H9 (cell line): ENCODE measurements around the gene CDC42EP5. TPM values are rescaled to one million over a fixed set of nuclear protein-coding genes. Genes with fewer than 3 reads are reported as not detected.

Source experiments
- DNase-seq: peaks from one replicate; pipeline ENCODE4 v3.0.0-alpha.2; 2017
- H2AFZ ChIP-seq: one replicate; pipeline ENCODE4 v1.6.1; 2013; ENCODE audit warnings: mild to moderate bottlenecking, low read length, control low read depth, moderate library complexity
- H2AK5ac ChIP-seq: 2 replicates; pipeline ENCODE4 v1.6.1; 2013; ENCODE audit warnings: low read length, control low read depth, mixed read lengths; ENCODE audit not compliant: insufficient read length
- H2BK120ac ChIP-seq: one replicate; pipeline ENCODE4 v1.6.1; 2013; ENCODE audit warnings: low read depth, mild to moderate bottlenecking, low read length, control low read depth, inconsistent platforms; ENCODE audit not compliant: poor library complexity, severe bottlenecking
- H2BK12ac ChIP-seq: 2 replicates; pipeline ENCODE4 v1.6.1; 2013; ENCODE audit warnings: low read length, control low read depth, mixed read lengths, low read depth; ENCODE audit not compliant: insufficient read length
- H2BK15ac ChIP-seq: 2 replicates; pipeline ENCODE4 v1.6.1; 2013; ENCODE audit warnings: low read depth, low read length, control low read depth
- H2BK20ac ChIP-seq: one replicate; pipeline ENCODE4 v1.6.1; 2013; ENCODE audit warnings: low read depth, mild to moderate bottlenecking, low read length, control low read depth, inconsistent platforms; ENCODE audit not compliant: poor library complexity, severe bottlenecking
- H2BK5ac ChIP-seq: 2 replicates; pipeline ENCODE4 v1.6.1; 2013; ENCODE audit warnings: low read length, control low read depth, mixed read lengths; ENCODE audit not compliant: insufficient read length
- H3K14ac ChIP-seq: 2 replicates; pipeline ENCODE4 v1.6.1; 2013; ENCODE audit warnings: low read length, control low read depth; ENCODE audit not compliant: insufficient read depth
- H3K18ac ChIP-seq: 2 replicates; pipeline ENCODE4 v1.6.1; 2013; ENCODE audit warnings: low read depth, mild to moderate bottlenecking, mixed read lengths, low read length, control low read depth; ENCODE audit not compliant: insufficient read length
- H3K23ac ChIP-seq: 2 replicates; pipeline ENCODE4 v1.6.1; 2013; ENCODE audit warnings: low read length, control low read depth, mixed read lengths, low read depth; ENCODE audit not compliant: insufficient read length
- H3K23me2 ChIP-seq: 2 replicates; pipeline ENCODE4 v1.6.1; 2013; ENCODE audit warnings: low read depth, mild to moderate bottlenecking, mixed read lengths, low read length, control low read depth; ENCODE audit not compliant: insufficient read length, poor library complexity, severe bottlenecking
- H3K27ac ChIP-seq: 2 replicates; pipeline ENCODE4 v1.5.1; 2013; ENCODE audit warnings: low read length, control low read depth, mixed read lengths, low read depth; ENCODE audit not compliant: insufficient read length
- H3K27me3 ChIP-seq: 2 replicates; pipeline ENCODE4 v1.6.1; 2013; ENCODE audit warnings: low read length, control low read depth, inconsistent platforms; ENCODE audit not compliant: insufficient read depth
- H3K4ac ChIP-seq: 2 replicates; pipeline ENCODE4 v1.6.1; 2013; ENCODE audit warnings: low read depth, mild to moderate bottlenecking, control low read depth, inconsistent platforms, low read length, moderate library complexity
- H3K4me1 ChIP-seq: 2 replicates; pipeline ENCODE4 v1.6.1; 2013; ENCODE audit warnings: low read length, control low read depth, inconsistent platforms; ENCODE audit not compliant: insufficient read depth
- H3K4me2 ChIP-seq: 2 replicates; pipeline ENCODE4 v1.6.1; 2013; ENCODE audit warnings: low read length, control low read depth, mixed read lengths; ENCODE audit not compliant: insufficient read length, insufficient read depth
- H3K56ac ChIP-seq: 2 replicates; pipeline ENCODE4 v1.6.1; 2013; ENCODE audit warnings: low read depth, mild to moderate bottlenecking, mixed read lengths, low read length, control low read depth; ENCODE audit not compliant: insufficient read length
- H3K79me1 ChIP-seq: 2 replicates; pipeline ENCODE4 v1.6.1; 2013; ENCODE audit warnings: low read depth, mild to moderate bottlenecking, moderate library complexity, low read length, control low read depth, inconsistent platforms; ENCODE audit not compliant: insufficient read depth, poor library complexity, severe bottlenecking
- H3K79me2 ChIP-seq: 2 replicates; pipeline ENCODE4 v1.6.1; 2013; ENCODE audit warnings: low read length, control low read depth, inconsistent platforms; ENCODE audit not compliant: insufficient read depth
- H3K9ac ChIP-seq: 2 replicates; pipeline ENCODE4 v1.6.1; 2013; ENCODE audit warnings: low read length, control low read depth, mixed read lengths; ENCODE audit not compliant: insufficient read length; ENCODE audit errors: extremely low read depth
- H3K9me3 ChIP-seq: one replicate; pipeline ENCODE4 v1.6.1; 2013; ENCODE audit warnings: low read depth, low read length, inconsistent platforms; ENCODE audit not compliant: control insufficient read depth
- H3T11ph ChIP-seq: one replicate; pipeline ENCODE4 v1.6.1; 2013; ENCODE audit warnings: mild to moderate bottlenecking, low read length, control low read depth, inconsistent platforms
- H4K20me1 ChIP-seq: one replicate; pipeline ENCODE4 v1.6.1; 2013; ENCODE audit not compliant: control insufficient read depth, insufficient read length, insufficient read depth
- H4K5ac ChIP-seq: 2 replicates; pipeline ENCODE4 v1.6.1; 2013; ENCODE audit warnings: low read depth, mild to moderate bottlenecking, mixed read lengths, low read length, control low read depth; ENCODE audit not compliant: insufficient read length
- H4K8ac ChIP-seq: replicated peaks from 2 replicates; pipeline ENCODE4 v1.6.1; 2013; ENCODE audit warnings: low read length, control low read depth, mixed read lengths, low read depth; ENCODE audit not compliant: insufficient read length
- H4K91ac ChIP-seq: 2 replicates; pipeline ENCODE4 v1.6.1; 2013; ENCODE audit warnings: low read depth, mild to moderate bottlenecking, moderate library complexity, mixed read lengths, low read length, control low read depth; ENCODE audit not compliant: insufficient read length
- H3K27ac Mint-ChIP-seq, 3 experiments: 2 replicates in 2 of 3; 3 replicates in 1 of 3; pipeline ENCODE4 v1.8.0; 2020 to 2021; ENCODE audit warnings: mixed read lengths in 3 of 3, mild to moderate bottlenecking in 1 of 3, moderate library complexity in 1 of 3
- H3K27me3 Mint-ChIP-seq: 2 replicates; pipeline ENCODE4 v1.8.0; 2021; ENCODE audit warnings: low read depth, mild to moderate bottlenecking, moderate library complexity, mixed read lengths
- H3K36me3 Mint-ChIP-seq, 3 experiments: 2 replicates in 2 of 3; 3 replicates in 1 of 3; pipeline ENCODE4 v1.8.0; 2020 to 2021; ENCODE audit warnings: low read depth in 3 of 3, mixed read lengths in 3 of 3; ENCODE audit not compliant: insufficient read depth in 1 of 3
- H3K4me1 Mint-ChIP-seq, 2 experiments: 2 replicates each; pipeline ENCODE4 v1.8.0; 2020; ENCODE audit warnings: mixed read lengths in 2 of 2
- H3K4me3 Mint-ChIP-seq, 2 experiments: 2 replicates in 1 of 2; 3 replicates in 1 of 2; pipeline ENCODE4 v1.8.0; 2020 to 2021; ENCODE audit warnings: mild to moderate bottlenecking in 2 of 2, mixed read lengths in 2 of 2, moderate library complexity in 1 of 2
- H3K9me3 Mint-ChIP-seq, 2 experiments: 2 replicates in 1 of 2; 3 replicates in 1 of 2; pipeline ENCODE4 v1.8.0; 2020; ENCODE audit warnings: mild to moderate bottlenecking in 2 of 2, mixed read lengths in 2 of 2, moderate library complexity in 1 of 2
- WGBS: extraction: QIAGEN DNeasy Blood & Tissue Kit; methylation state at CpG from one replicate; pipeline ENCODE4 v1.1.7; 2013; ENCODE audit warnings: missing lambda C conversion rate, low lambda C conversion rate, mixed read lengths; ENCODE audit not compliant: insufficient read length; ENCODE audit errors: extremely low coverage; 5-methylcytosine and 5-hydroxymethylcytosine counted together
- total RNA-seq: library from RNA; stranded (reverse); gene quantifications from 2 replicates; pipeline ENCODE4 v1.2.1, GENCODE V29; 2021
- TF ChIP-seq, protein P1 (sequence below): fragments of 200-600 bp; sonication (generic); conservative IDR thresholded peaks from 3 replicates; pipeline ENCODE4 v1.8.0; 2021; ENCODE audit warnings: antibody characterized with exemption, mild to moderate bottlenecking

The CDC42EP5 gene
- total RNA-seq, 1 experiment from 2014 or later, result 1.6 TPM

DNA sequence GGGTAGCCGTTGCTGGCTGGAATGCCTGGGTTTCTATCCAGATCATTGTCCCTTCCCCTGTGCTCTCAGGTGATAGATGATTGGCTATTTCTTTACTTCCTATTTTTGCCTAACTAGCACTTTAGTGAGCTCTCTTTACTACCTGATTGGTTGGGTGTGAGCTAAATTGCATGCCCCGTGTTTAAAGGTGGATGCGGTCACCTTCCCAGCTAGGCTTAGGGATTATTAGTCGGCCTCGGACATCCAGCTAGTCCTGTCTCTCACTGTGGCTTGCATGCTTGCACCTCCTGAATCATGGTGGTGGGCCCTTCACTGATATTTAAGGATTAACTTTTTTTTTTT is 47.7 kb downstream of the CDC42EP5 start:
- no peak overlapping the region for H2BK20ac ChIP-seq
- H2AFZ ChIP-seq, result no peak overlapping the region
- no CpG with 5 or more reads among the region's 5 CpGs for WGBS
- DNase-seq, result no peak
- TF ChIP-seq, protein P1, sequence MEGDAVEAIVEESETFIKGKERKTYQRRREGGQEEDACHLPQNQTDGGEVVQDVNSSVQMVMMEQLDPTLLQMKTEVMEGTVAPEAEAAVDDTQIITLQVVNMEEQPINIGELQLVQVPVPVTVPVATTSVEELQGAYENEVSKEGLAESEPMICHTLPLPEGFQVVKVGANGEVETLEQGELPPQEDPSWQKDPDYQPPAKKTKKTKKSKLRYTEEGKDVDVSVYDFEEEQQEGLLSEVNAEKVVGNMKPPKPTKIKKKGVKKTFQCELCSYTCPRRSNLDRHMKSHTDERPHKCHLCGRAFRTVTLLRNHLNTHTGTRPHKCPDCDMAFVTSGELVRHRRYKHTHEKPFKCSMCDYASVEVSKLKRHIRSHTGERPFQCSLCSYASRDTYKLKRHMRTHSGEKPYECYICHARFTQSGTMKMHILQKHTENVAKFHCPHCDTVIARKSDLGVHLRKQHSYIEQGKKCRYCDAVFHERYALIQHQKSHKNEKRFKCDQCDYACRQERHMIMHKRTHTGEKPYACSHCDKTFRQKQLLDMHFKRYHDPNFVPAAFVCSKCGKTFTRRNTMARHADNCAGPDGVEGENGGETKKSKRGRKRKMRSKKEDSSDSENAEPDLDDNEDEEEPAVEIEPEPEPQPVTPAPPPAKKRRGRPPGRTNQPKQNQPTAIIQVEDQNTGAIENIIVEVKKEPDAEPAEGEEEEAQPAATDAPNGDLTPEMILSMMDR, result no peak
- H2BK12ac ChIP-seq, result no peak overlapping the region
- Mint-ChIP-seq H3K27ac (no peak overlapping the region), H3K9me3 (peaks cover 0 to 3% of the 10 kb centered on the region in 2 experiments; a peak in 1 of 5 replicates), H3K4me1 (peaks cover 27 to 40% of the 10 kb centered on the region in 2 experiments), H3K27me3 (peaks cover 75% of the 10 kb centered on the region), H3K4me3 (no peak overlapping the region), H3K36me3 (peaks cover 21 to 49% (median 47%) of the 10 kb centered on the region in 3 experiments; a peak in 6 of 7 replicates)
- no peak overlapping the region for H3K56ac ChIP-seq
- no peaks in the 10 kb centered on the region for H3K79me1 ChIP-seq
- H3K14ac ChIP-seq, result no peak overlapping the region
- H3K4ac ChIP-seq, result no peak overlapping the region
- H4K8ac ChIP-seq, result no peak overlapping the region
- no peak overlapping the region for H3K9ac ChIP-seq
- no peak overlapping the region for H3T11ph ChIP-seq
- H3K4me1 ChIP-seq, result no peaks in the 10 kb centered on the region; the same call in 1 of the 2 replicates
- H2AK5ac ChIP-seq, result no peak overlapping the region
- no peak overlapping the region for H3K18ac ChIP-seq
- no peaks in the 10 kb centered on the region for H3K9me3 ChIP-seq
- no peak overlapping the region for H3K23ac ChIP-seq
- H3K23me2 ChIP-seq, result peaks cover 3% of the 10 kb centered on the region
- H2BK15ac ChIP-seq, result no peak overlapping the region
- no peak overlapping the region for H2BK120ac ChIP-seq
- H3K27me3 ChIP-seq, result no peaks in the 10 kb centered on the region; the same call in 1 of the 2 replicates
- H3K79me2 ChIP-seq, result no peaks in the 10 kb centered on the region
- H3K4me2 ChIP-seq, result no peak overlapping the region
- H4K91ac ChIP-seq, result no peak overlapping the region
- no peaks in the 10 kb centered on the region for H4K20me1 ChIP-seq
- H2BK5ac ChIP-seq, result no peak overlapping the region
- no peak overlapping the region for H3K27ac ChIP-seq
- no peak overlapping the region for H4K5ac ChIP-seq
